Measurements from ENCODE around the gene C4BPB. TPM values are rescaled to one million over a fixed set of nuclear protein-coding genes. Genes with fewer than 3 reads are reported as not detected.

C4BPB gene
- total and polyA plus RNA-seq, 7 donors = 0.71 to 33.7 (median 4.1) TPM; not detected in 1

DNA sequence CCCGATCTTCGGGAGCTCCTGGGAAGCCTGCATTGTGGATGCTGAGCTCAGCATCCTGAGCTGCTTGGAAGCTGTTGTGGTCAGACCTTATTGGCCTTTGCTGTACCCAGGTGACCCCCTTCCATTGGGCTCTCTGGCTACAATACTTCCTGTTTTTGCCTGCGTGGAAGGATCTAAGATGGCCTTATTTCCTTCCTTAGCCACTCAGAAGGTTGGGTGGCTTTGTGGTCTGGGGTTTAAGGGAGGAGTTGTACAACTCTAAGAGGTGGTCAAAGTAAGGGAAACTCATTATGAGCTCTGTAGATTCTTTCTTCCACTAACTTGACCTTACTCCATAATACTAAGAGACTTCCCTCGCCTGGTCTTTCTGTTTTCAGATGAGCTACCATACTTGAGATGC lies 17.8 kb upstream of the C4BPB start:
- Histone ChIP-seq H3K36me3 (peaks cover 6 to 81% (median 25%) of the 10 kb centered on the region in 4 donors), H3K9me3 (no peaks in the 10 kb centered on the region), H3K4me3 (no peak overlapping the region), H3K27ac (no peak overlapping the region), H3K4me1 (no peaks in the 10 kb centered on the region), H3K27me3 (no peaks in the 10 kb centered on the region)
- DNase-seq = no peak
- intact Hi-C loops (cut with DNase I) = no loop called here
- 80 to 87% methylated on average over 4 of the region's 4 CpGs for WGBS, 2 donors
- no peak for TF ChIP-seq POLR2A (IDR thresholded peaks at IDR 0.05)
- TF ChIP-seq POLR2AphosphoS5 (IDR thresholded peaks at IDR 0.05) = no peak
- TF ChIP-seq, protein P1, sequence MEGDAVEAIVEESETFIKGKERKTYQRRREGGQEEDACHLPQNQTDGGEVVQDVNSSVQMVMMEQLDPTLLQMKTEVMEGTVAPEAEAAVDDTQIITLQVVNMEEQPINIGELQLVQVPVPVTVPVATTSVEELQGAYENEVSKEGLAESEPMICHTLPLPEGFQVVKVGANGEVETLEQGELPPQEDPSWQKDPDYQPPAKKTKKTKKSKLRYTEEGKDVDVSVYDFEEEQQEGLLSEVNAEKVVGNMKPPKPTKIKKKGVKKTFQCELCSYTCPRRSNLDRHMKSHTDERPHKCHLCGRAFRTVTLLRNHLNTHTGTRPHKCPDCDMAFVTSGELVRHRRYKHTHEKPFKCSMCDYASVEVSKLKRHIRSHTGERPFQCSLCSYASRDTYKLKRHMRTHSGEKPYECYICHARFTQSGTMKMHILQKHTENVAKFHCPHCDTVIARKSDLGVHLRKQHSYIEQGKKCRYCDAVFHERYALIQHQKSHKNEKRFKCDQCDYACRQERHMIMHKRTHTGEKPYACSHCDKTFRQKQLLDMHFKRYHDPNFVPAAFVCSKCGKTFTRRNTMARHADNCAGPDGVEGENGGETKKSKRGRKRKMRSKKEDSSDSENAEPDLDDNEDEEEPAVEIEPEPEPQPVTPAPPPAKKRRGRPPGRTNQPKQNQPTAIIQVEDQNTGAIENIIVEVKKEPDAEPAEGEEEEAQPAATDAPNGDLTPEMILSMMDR (IDR thresholded peaks at IDR 0.05) = no peak
- TF ChIP-seq EP300 (IDR thresholded peaks at IDR 0.05) = no peak

DNA sequence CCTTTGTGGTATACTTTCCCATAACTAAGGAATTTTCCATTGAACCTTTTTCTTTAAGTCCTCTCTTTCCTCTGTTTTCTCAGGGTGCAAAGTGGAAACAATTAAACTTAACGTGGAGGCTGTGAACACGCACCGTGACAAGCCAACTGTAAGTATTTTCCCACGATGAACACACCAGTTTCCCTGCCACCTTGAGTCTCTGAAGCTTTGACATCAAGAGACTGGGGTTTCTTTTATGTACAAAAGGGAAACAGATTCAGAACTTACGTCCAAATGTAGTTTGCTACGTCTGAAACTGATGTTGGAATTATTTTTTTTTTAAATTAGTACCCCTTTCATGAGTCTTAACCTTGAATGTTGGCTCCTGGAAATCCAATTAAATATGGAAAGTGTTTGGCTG lies 17.2 kb upstream of the C4BPB start:
- WGBS, 2 donors = 77 to 89% methylated on average over 6 of the region's 6 CpGs
- no peaks in the 10 kb centered on the region for H3K27me3 ChIP-seq
- H3K9me3 ChIP-seq = no peaks in the 10 kb centered on the region
- peaks cover 6 to 75% (median 25%) of the 10 kb centered on the region in 4 donors for H3K36me3 ChIP-seq
- no peak overlapping the region for H3K4me3 ChIP-seq
- TF ChIP-seq EP300 (IDR thresholded peaks at IDR 0.05) (no peak), POLR2AphosphoS5 (IDR thresholded peaks at IDR 0.05) (no peak), POLR2A (IDR thresholded peaks at IDR 0.05) (no peak)
- TF ChIP-seq, protein P1 (IDR thresholded peaks at IDR 0.05) = no peak
- intact Hi-C loops (cut with DNase I) = no loop called here
- H3K4me1 ChIP-seq = no peaks in the 10 kb centered on the region
- no peak for DNase-seq
- H3K27ac ChIP-seq = no peak overlapping the region

DNA sequence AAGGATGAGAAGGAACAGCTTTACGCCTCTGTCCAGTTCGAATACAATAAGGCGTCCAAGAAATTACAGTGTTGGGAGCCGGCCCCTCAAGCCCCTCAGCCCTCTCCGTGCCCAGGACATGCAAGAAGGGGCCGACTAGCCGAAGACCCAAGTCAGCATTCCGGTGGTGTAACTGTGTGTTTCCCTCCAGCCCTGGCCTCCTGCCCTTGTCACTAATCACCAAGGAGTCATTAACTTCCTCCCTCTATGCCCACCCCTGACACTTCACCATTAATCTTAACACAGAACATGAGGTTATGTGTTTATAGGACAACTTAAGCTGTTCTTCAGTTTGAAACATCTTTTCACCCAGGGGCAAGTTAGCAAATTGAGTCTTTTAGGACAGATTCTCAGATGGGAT lies 16.4 kb upstream of the C4BPB start:
- Histone ChIP-seq H3K9me3 (no peaks in the 10 kb centered on the region), H3K27me3 (no peaks in the 10 kb centered on the region), H3K4me1 (peaks cover 0 to 5% (median 0%) of the 10 kb centered on the region in 4 donors), H3K4me3 (no peak overlapping the region), H3K36me3 (peaks cover 6 to 67% (median 23%) of the 10 kb centered on the region in 4 donors), H3K27ac (no peak overlapping the region)
- TF ChIP-seq, protein P1 (IDR thresholded peaks at IDR 0.05) = no peak
- TF ChIP-seq POLR2A (IDR thresholded peaks at IDR 0.05) = no peak
- no peak for TF ChIP-seq EP300 (IDR thresholded peaks at IDR 0.05)
- no peak for TF ChIP-seq POLR2AphosphoS5 (IDR thresholded peaks at IDR 0.05)
- no peak for DNase-seq
- 78 to 90% methylated on average over 8 of the region's 8 CpGs for WGBS, 2 donors
- intact Hi-C loops (cut with DNase I) = no loop called here

DNA sequence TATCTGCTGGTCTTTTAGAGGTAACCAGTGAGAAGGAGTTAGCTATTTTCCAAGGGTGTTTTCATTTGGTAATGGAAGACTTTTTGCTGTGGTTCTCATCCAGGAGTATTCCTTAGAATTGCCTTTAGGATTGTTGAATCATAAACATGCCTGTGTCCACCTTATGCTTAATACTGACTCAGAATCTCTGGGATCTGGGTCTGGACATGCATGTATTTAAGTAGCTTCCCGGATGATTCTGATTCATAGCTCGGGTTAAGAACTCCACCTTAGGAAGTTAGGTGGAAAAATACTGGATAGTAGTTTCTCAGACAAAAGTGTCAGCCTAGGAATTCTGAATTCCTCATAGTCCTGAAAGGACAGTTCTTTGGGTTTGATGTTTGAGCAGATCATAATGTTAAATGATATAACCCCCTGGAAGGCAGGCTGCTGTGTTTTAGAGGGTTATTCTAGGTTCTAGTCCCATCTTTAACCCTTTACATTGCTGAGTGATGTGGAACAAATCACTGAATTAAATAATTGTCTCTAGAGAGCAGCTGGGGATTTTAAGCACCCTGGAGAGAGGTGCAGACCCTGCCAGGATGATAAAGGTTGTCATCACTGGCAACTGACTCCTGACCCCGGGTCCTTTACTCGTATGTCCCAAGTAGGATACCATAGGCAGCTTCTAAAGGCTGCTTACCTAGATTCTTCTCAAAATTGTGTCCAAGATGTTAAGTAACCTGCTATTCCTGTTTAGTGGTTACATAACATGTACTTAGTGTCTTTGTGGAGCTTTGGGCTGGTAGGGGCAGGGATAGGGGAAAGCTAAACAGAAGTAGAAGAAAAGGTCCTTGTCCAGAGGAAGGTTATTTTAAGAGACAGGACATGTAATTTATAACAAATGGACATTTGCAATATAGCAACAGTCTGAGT lies 14.5 kb upstream of the C4BPB start:
- intact Hi-C loops (cut with DNase I) = no loop called here
- Histone ChIP-seq H3K4me3 (no peak overlapping the region), H3K36me3 (peaks cover 0 to 49% (median 14%) of the 10 kb centered on the region in 4 donors), H3K4me1 (peaks cover 0 to 13% (median 0%) of the 10 kb centered on the region in 4 donors), H3K27me3 (no peaks in the 10 kb centered on the region), H3K9me3 (no peaks in the 10 kb centered on the region), H3K27ac (no peak overlapping the region)
- TF ChIP-seq, protein P1 (IDR thresholded peaks at IDR 0.05) = no peak
- TF ChIP-seq POLR2AphosphoS5 (IDR thresholded peaks at IDR 0.05) (no peak), EP300 (IDR thresholded peaks at IDR 0.05) (no peak), POLR2A (IDR thresholded peaks at IDR 0.05) (no peak)
- no peak for DNase-seq
- WGBS, 2 donors = 79 to 91% methylated on average over 4 of the region's 4 CpGs
